Measurements from ENCODE around the gene SEPTIN8. TPM values are rescaled to one million over a fixed set of nuclear protein-coding genes. Genes with fewer than 3 reads are reported as not detected.

The SEPTIN8 gene
- total RNA-seq, 1 experiment from 2014 or later = 38.2 TPM

DNA sequence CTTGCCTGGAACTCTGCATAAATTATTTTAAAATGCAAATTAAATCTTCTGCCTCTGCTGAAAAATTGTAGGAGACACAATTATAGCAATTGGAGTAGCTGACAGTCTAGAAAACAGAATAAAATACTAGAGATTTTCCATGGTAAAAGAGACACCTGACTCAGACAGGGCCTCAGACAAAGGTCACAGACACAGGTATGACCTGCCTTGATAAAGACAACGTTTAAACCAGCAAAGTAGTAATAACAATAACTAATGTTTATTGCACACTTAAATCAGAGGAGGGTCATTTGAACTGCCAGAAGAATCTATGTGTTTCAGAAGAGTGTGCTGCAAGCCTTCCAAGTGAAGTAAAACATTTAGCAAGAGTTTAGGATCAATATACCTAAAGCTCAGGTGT is 40.0 kb upstream of the SEPTIN8 start:
- Histone ChIP-seq H4K20me1 (ENCODE audit: control insufficient read depth, insufficient read depth, insufficient read length) (no peaks in the 10 kb centered on the region), H4K5ac (ENCODE audit: insufficient read length, low read depth, low read length) (no peak overlapping the region), H3K79me2 (ENCODE audit: insufficient read depth, low read length) (no peaks in the 10 kb centered on the region), H3T11ph (ENCODE audit: low read length) (no peak overlapping the region), H3K4me1 (ENCODE audit: insufficient read depth, low read length) (no peaks in the 10 kb centered on the region), H3K79me1 (ENCODE audit: insufficient read depth, low read depth, low read length, poor library complexity, severe bottlenecking) (no peaks in the 10 kb centered on the region), H3K23me2 (ENCODE audit: insufficient read length, low read depth, low read length, poor library complexity, severe bottlenecking) (no peaks in the 10 kb centered on the region), H4K91ac (ENCODE audit: insufficient read length, low read depth, low read length) (no peak overlapping the region), H3K23ac (ENCODE audit: insufficient read length, low read depth, low read length) (no peak overlapping the region), H3K27me3 (ENCODE audit: insufficient read depth, low read length) (peaks cover 28% of the 10 kb centered on the region; the same call in 1 of the 2 replicates), H2BK15ac (ENCODE audit: low read depth, low read length) (no peak overlapping the region), H2BK20ac (ENCODE audit: low read depth, low read length, poor library complexity, severe bottlenecking) (no peak overlapping the region), H3K56ac (ENCODE audit: insufficient read length, low read depth, low read length) (no peak overlapping the region), H2AFZ (ENCODE audit: low read length) (no peak overlapping the region), H3K14ac (ENCODE audit: insufficient read depth, low read length) (no peak overlapping the region), H2BK12ac (ENCODE audit: insufficient read length, low read depth, low read length) (no peak overlapping the region), H3K4me2 (ENCODE audit: insufficient read depth, insufficient read length, low read length) (no peak overlapping the region), H3K9me3 (ENCODE audit: control insufficient read depth, low read depth, low read length) (no peaks in the 10 kb centered on the region), H2AK5ac (ENCODE audit: insufficient read length, low read length) (no peak overlapping the region), H4K8ac (replicated peaks; ENCODE audit: insufficient read length, low read depth, low read length) (no peak overlapping the region), H3K9ac (ENCODE audit: extremely low read depth, insufficient read length, low read length) (no peak overlapping the region), H2BK5ac (ENCODE audit: insufficient read length, low read length) (no peak overlapping the region), H3K18ac (ENCODE audit: insufficient read length, low read depth, low read length) (no peak overlapping the region), H2BK120ac (ENCODE audit: low read depth, low read length, poor library complexity, severe bottlenecking) (no peak overlapping the region), H3K4ac (ENCODE audit: low read depth, low read length) (no peak overlapping the region), H3K27ac (ENCODE audit: insufficient read length, low read depth, low read length) (no peak overlapping the region)
- Mint-ChIP-seq H3K4me1 (peaks cover 9 to 20% of the 10 kb centered on the region in 2 experiments), H3K4me3 (no peak overlapping the region), H3K9me3 (peaks cover 0 to 4% of the 10 kb centered on the region in 2 experiments; a peak in 3 of 5 replicates), H3K36me3 (ENCODE audit: insufficient read depth in 1 of 3, low read depth in 3 of 3) (peaks cover 0 to 4% (median 0%) of the 10 kb centered on the region in 3 experiments; a peak in 3 of 7 replicates), H3K27me3 (ENCODE audit: low read depth) (peaks cover 77% of the 10 kb centered on the region), H3K27ac (no peak overlapping the region)
- WGBS (ENCODE audit: extremely low coverage, insufficient read length, low lambda C conversion rate) = no CpG with 5 or more reads among the region's 1 CpG
- DNase-seq = no peak
- TF ChIP-seq, protein P1, sequence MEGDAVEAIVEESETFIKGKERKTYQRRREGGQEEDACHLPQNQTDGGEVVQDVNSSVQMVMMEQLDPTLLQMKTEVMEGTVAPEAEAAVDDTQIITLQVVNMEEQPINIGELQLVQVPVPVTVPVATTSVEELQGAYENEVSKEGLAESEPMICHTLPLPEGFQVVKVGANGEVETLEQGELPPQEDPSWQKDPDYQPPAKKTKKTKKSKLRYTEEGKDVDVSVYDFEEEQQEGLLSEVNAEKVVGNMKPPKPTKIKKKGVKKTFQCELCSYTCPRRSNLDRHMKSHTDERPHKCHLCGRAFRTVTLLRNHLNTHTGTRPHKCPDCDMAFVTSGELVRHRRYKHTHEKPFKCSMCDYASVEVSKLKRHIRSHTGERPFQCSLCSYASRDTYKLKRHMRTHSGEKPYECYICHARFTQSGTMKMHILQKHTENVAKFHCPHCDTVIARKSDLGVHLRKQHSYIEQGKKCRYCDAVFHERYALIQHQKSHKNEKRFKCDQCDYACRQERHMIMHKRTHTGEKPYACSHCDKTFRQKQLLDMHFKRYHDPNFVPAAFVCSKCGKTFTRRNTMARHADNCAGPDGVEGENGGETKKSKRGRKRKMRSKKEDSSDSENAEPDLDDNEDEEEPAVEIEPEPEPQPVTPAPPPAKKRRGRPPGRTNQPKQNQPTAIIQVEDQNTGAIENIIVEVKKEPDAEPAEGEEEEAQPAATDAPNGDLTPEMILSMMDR (conservative IDR thresholded peaks at IDR 0.05) = no peak

All from H9 (cell line).